HG02571 (cell line): ENCODE data around the gene DHRS1.

Experiments
- ATAC-seq: cut with Tn5 transposase; IDR thresholded peaks from one replicate; pipeline ENCODE4 v1.9.1; 2021; ENCODE audit warnings: mild to moderate bottlenecking, moderate library complexity; ENCODE audit not compliant: unreplicated experiment

DHRS1 gene

GRCh38 chr14:24310646-24311604 lies 11.3 kb upstream of the DHRS1 start, which contains the start of gene LTB4R:
TSS of gene LTB4R (plus strand) at chr14:24311502. CDS start at chr14:24315652, 4,150 bp downstream.
- peak; percentile 55 for ATAC-seq

GRCh38 chr14:24310265-24310645 lies 10.7 kb upstream of the DHRS1 start:
- ATAC-seq = no peak

GRCh38 chr14:24309538-24310264 lies 10.1 kb upstream of the DHRS1 start, which contains the start of gene LTB4R2:
TSS of gene LTB4R2 (plus strand) at chr14:24310140. CDS start at chr14:24310665, 525 bp downstream.
- ATAC-seq = no peak

DNA sequence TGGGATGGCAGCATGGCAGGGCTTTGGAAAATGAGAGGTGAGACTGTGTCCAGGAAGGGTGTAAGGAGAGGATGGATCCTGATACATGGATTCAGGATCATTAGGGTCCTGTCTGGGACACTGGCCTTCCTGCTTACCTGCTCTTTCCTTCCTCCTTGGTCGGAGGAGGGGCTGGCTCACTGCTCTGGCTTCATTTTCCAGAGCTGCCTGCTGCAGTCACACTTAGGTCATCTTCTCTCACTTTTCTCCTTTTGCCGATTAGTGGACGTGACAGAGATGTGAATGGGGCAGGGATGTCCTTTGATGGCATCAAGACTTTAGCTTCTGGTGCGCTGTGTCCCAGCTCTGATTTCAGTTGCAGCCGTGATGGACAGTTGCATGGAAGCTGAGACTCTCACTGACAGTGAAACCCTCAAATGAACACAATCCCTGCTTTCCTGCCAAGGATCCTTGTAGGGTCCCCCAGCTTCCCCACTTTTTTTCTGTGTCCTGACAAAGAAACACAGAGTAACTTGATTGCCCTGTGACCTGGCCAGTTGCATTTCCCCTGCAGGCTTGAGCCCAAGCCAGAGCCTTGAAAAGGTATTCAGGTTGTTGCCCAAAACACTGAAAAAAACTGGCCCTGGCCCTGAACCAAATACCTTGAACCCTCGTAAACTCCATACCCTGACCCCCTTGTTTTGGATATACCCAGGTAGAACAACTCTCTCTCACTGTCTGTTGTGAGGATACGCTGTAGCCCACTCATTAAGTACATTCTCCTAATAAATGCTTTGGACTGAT lies 9.0 kb upstream of the DHRS1 start:
- no peak for ATAC-seq

GRCh38 chr14:24307575-24308341 lies 8.2 kb upstream of the DHRS1 start, which contains the start of gene CIDEB:
TSS of gene CIDEB (minus strand) at chr14:24307977. CDS start at chr14:24307858, 119 bp downstream.
- ATAC-seq = no peak

DNA sequence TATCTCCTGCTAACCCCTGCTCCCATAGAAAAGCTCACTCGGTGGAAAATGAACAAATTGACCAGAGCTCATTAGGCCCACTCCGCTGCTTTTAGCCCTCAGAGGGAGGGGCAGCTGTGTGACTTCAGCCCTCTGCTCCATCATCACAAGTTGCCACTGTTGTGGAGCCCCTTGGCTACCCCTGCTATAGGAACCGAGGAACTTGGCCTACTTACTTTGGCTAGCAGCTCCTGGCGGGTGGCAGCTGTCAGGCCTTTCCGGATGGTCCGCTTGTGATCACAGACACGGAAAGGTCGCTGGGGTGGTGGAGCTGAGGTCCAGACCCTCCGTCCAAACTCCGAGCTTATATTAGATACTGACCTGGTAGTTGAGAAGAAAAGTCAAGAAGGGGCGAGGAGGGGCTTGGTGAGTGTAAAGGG lies 7.6 kb upstream of the DHRS1 start:
- ATAC-seq = no peak

DNA sequence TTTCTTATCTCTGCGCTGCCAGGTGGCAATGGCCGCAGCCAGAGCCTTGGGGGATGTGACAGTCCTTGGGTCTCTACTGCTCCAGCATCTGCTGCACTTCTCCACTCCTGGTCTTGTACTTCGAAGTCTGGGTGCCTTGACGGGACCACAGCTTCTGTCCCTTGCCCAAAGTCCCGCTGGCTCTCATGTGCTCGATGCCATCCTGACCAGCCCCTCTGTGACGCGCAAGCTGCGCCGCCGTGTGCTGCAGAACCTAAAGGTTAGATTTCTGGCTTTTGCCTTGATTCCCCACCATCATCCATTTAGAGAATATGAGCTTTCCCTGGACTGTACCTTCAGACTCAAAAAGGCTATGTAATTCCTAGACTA lies 4.4 kb upstream of the DHRS1 start:
- no peak for ATAC-seq

- no peak for ATAC-seq
Observed at GRCh38 chr14:24300326-24300980, 873 bp upstream of the DHRS1 start.

GRCh38 chr14:24298892-24299254 lies 707 bp downstream of the DHRS1 start:
- no peak for ATAC-seq

DNA sequence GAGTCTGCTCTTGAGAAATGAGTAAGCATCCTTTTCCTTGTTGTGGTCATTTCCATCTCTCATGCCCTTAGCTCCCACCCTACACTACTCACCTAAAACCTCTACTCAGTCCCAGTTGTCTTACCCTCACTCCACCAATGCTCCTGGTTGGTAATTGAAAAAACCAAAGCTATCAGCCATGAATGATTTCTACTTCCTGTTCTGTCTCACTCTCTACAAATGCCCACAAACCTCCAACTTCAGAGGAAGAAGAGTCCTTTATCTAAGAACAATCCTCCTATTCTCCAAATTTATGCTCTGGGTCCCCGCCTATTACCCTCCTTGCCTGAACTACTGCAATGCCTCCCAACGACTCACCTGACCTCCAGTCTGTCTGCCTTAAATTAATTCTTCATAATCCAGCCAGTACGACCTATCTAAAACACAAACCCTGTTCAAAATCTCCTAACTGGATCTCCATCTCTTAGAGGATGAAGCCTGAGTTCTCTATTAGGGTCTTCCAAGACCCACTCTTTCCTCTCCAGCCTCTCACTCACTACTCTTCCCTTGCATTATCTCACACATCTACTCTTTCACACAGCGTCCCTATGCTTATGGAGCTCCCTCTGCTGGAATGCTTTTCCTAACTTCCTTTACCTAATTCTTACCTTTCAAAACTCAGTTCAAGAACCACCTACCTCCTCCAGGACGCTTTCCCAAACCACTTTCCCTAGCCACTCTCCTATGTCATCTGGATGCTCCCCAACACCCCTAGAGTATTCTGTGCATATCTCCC lies 2.2 kb downstream of the DHRS1 start:
- ATAC-seq = no peak

DNA sequence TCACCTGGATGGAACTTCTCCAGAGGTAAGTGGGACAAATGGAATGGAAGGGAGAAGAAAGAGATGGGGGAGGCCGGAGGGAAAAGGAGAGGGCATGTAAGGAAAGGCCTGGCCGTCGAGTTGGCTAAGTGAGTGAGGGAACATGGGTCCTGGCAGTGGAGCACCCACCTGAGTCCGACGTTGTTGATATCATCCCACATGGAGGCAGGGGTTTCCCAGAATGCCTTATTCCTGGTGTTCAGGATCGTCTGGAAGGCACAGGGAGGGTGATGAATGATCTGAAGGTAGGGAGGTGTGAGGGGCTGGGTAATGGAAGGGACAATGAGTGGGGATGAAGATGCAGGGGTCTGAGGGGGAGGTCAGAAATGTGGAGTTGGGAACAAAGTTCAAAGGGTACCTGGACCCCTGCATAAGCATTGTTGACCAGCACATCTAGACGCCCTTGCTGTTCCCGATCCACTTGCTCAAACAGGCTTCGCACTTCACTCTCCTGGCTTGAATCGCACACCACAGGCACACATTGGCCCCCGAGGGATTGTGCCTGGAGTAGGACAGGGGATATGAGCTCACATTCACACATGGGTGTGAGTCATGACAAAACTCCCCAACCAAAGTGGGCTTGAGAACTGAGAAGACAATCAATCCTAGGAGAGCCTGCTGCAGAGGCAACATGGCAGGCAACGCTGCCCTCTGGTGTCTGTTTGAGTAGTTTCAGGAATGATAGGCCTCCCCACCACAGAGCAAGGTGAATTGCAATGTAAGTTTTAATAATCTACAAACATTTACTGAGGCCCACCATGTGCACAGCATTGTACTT lies 3.0 kb downstream of the DHRS1 start:
- no peak for ATAC-seq

DNA sequence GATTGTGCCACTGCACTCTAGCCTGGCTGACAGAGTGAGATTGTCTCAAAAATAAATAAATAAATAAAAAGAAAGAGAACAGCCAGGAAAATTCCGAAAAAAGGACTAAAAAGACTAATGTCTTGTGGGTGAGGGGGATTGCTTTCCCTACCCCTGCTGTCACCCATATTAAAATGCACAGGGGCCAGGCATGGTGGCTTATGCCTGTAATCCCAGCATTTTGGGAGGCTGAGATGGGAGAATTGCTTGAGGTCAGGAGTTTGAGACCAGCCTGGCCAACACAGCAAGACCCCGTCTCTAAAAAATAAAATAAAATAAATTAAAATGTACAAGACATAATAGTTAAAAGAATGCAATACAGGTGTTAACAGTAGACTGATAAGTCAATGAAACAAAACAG lies 6.1 kb downstream of the DHRS1 start:
- no peak for ATAC-seq

DNA sequence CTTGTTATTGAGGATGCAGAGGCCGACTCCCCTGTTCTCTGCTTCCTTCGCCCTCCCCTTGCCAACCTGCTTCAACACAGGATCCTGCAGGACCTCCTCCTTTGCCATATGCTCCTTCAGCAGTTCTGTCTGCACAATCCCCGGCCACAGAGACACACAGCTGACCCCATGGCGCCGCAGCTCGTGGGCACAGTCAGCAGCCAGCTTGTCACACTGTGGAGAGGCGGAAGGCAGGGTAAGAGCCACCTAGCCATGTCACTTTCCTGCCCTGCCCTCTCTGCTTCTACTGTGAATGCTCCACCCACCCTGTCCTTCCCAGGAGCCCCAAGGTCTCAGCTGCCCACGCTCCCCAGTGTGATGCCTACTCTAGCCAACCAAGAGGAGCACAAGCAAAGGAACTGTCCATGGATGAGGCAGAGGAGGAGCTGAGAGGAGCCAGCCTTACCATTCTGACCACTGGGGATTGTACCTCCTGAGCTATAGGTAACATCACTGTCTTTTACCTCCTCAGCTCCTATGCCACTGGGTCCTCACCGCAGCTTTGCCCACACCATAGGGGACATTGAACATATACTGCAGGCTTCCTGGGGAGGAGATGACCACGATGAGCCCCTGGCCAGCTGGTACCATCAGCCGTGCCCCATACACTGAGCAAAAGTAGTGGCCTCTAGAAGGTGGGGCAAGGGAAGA lies 7.3 kb downstream of the DHRS1 start:
- ATAC-seq = no peak

- ATAC-seq = no peak
Observed at GRCh38 chr14:24291446-24292117, 8.0 kb downstream of the DHRS1 start.

DNA sequence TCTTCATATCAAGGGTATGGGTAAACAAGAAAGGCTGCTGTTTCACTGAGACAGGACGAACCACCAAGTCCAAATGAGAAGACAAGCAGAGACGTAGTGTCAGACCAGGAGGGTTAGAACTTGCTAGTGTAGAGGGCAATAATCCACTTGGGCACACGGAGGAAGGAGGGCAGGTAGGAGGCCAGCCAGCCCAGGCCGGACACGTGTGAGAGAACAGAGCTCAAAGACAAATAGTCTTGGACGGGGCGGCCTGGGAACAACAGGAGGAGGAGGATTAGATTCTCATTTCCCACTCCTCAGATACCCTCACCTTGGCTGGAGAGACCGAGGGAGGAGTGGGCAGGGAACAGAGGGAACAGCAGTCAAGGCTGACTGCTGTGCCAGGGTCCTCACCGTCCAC lies 8.8 kb downstream of the DHRS1 start:
- no peak for ATAC-seq

- peak; percentile 70 for ATAC-seq
Observed at GRCh38 chr14:24289649-24290280, 9.8 kb downstream of the DHRS1 start.

- ATAC-seq = no peak
Observed at GRCh38 chr14:24286996-24287395, 12.6 kb downstream of the DHRS1 start.
